Heart left ventricle (tissue), 16 donors: ENCODE measurements around the gene ITGA6. TPM values are rescaled to one million over a fixed set of nuclear protein-coding genes. Genes with fewer than 3 reads are reported as not detected.

Experiments used
- ATAC-seq, 4 donors: fragments of 200-7000 bp; cut with Tn5 transposase; one replicate each; pipeline ENCODE4 v1.9.1; 2020 to 2022; ENCODE audit warnings: moderate library complexity in 4 of 4, mild to moderate bottlenecking in 3 of 4, moderate number of reproducible peaks in 1 of 4
- DNase-seq, 5 donors: peaks; one replicate each; pipeline ENCODE4 v3.0.0-alpha.2; 2020
- H3K27ac ChIP-seq, 12 donors: fragments of 200-600 bp; sonication (generic) in 4 of 12; one replicate each; pipeline versions ENCODE4 v1.5.0 to v1.8.0; 2016 to 2022; ENCODE audit warnings: mild to moderate bottlenecking in 2 of 12
- H3K27me3 ChIP-seq, 9 donors: fragments of 200-600 bp; sonication (generic) in 2 of 9; one replicate each; pipeline versions ENCODE4 v1.5.1 to v1.8.0; 2016 to 2022; ENCODE audit warnings: mild to moderate bottlenecking in 3 of 9
- H3K36me3 ChIP-seq, 9 donors: fragments of 200-600 bp; sonication (generic) in 2 of 9; one replicate each; pipeline versions ENCODE4 v1.5.0 to v1.8.0; 2018 to 2022; ENCODE audit warnings: mild to moderate bottlenecking in 2 of 9
- H3K4me1 ChIP-seq, 12 donors: fragments of 200-600 bp; sonication (generic) in 4 of 12; one replicate each; pipeline versions ENCODE4 v1.5.0 to v1.8.0; 2016 to 2022; ENCODE audit warnings: mild to moderate bottlenecking in 3 of 12
- H3K4me3 ChIP-seq, 12 donors: fragments of 200-600 bp; sonication (generic) in 4 of 12; one replicate each; pipeline versions ENCODE4 v1.5.0 to v1.8.0; 2017 to 2022; ENCODE audit warnings: mild to moderate bottlenecking in 9 of 12, moderate library complexity in 4 of 12
- H3K9me3 ChIP-seq, 12 donors: fragments of 200-600 bp; sonication (generic) in 4 of 12; one replicate each; pipeline versions ENCODE4 v1.5.0 to v1.8.0; 2016 to 2022; ENCODE audit warnings: mild to moderate bottlenecking in 1 of 12
- CTCF ChIP-seq, 12 donors: fragments of 200-600 bp; sonication (generic) in 4 of 12; IDR thresholded peaks; one replicate each; pipeline versions ENCODE4 v1.5.0 to v1.8.0; 2018 to 2022; ENCODE audit warnings: antibody characterized with exemption in 12 of 12, mild to moderate bottlenecking in 5 of 12
- POLR2A ChIP-seq, 2 donors: fragments of 450-650 bp; IDR thresholded peaks; one replicate each; pipeline ENCODE4 v1.6.1; 2017; ENCODE audit warnings: antibody characterized with exemption in 2 of 2, mild to moderate bottlenecking in 2 of 2, moderate library complexity in 2 of 2
- WGBS, 4 donors: extraction: QIAGEN DNeasy Blood & Tissue Kit in 2 of 4; methylation state at CpG; one replicate each; pipeline versions ENCODE4 v1.1.5 to v1.1.7; 2013 to 2018; 5-methylcytosine and 5-hydroxymethylcytosine counted together
- intact Hi-C, 10 donors: fragments of 100-400 bp; cut with DNase I; formaldehyde crosslinking; loops; one replicate each; pipeline versions ENCODE4 v1.11.1 to v1.14.2; 2022
- polyA plus RNA-seq, 2 donors: library from polyadenylated mRNA; stranded (reverse); fragments of 200-250 nt; gene quantifications; one replicate each; pipeline ENCODE4 v1.2.3, GENCODE V29; 2013
- total RNA-seq, 9 donors: library from RNA; depleted of rRNA in 2 of 9; stranded (reverse); fragments of >200 nt in 2 of 9; fragmentation: NEBNext Ultra II Directional in 3 of 9; extraction: Animal tissue kit (Norgen Biotek cat#: 25700) in 3 of 9; gene quantifications; one replicate each; pipeline versions ENCODE4 v1.1.0 to v1.2.4, GENCODE V29; 2016 to 2023
- donor health status: ischemic (EF 13 %, LVEDD 7.1; RV severe dilation, severe dysfunction).
- donor health status: healthy with polysubstance abuse.
- donor health status: DM: no; HTN: yes; CAD: no.
- donor health status: DM: no; HTN: no; CAD: no.
- donor health status: ischemic (EF 25% LVEDD 6.9; RV normal size, moderate dysfunction).
- donor health status: ischemic (EF 25% LVEDD 5.7; RV mildly dilated, moderate dysfunction).
- donor health status: healthy.
- donor health status: DM: yes; HTN: yes; CAD: no.
- donor health status: ischemic (EF 35%, LVEDD 5.7; RV mildly dilated, moderate dysfunction).
- donor health status: nonischemic (EF 11% LVEDD 7.7; RV severe dilation, severe dysfunction).
- donor health status: DM: yes; HTN: yes; CAD: no.
- donor health status: PGD.
- donor health status: ischemic (EF 29% LVEDD 5.4; RV normal size, mild dysfunction).
- donor health status: nonischemic (EF 23%, LVEDD 6.1; RV moderate dilation, normal function).

ITGA6 gene
- total and polyA plus RNA-seq, 11 donors: 11.8 to 84.8 (median 50.6) TPM

- H3K9me3 ChIP-seq: no peaks in the 10 kb centered on the region
- intact Hi-C loops: no loop called here
- H3K4me3 ChIP-seq: peak overlapping the region; percentile 57 to 96 (median 81)
- TF ChIP-seq CTCF (IDR thresholded peaks at IDR 0.05) (no peak), POLR2A (IDR thresholded peaks at IDR 0.05) (no peak)
- 6 to 7% (median 6%) methylated on average over 8 of the region's 8 CpGs for WGBS, 4 donors
- peak overlapping the region; percentile 22 to 97 (median 95) for H3K27ac ChIP-seq
- H3K36me3 ChIP-seq: peaks cover 0 to 9% (median 0%) of the 10 kb centered on the region in 9 donors
- no peaks in the 10 kb centered on the region for H3K27me3 ChIP-seq
- ATAC-seq (no peak), DNase-seq (no peak)
- H3K4me1 ChIP-seq: peaks cover 0 to 23% (median 9%) of the 10 kb centered on the region in 12 donors
Observed at GRCh38 chr2:172555272-172555521, 127.8 kb downstream of the ITGA6 start.

Other genes with a start within 250 kb of the ITGA6 start
- 10 to 100 TPM; 27.2 to 69.0 (median 53.2) TPM for gene PDK1, start 128.5 kb downstream of the ITGA6 start, total RNA-seq
- 10 to 100 TPM in 1 of 2 donors, 1 to 10 TPM in 1; 6.7 to 15.3 TPM for gene PDK1, start 128.5 kb downstream of the ITGA6 start, polyA plus RNA-seq